Renal cortex interstitium (tissue), 11 donors: ENCODE results near the gene NELFA. TPM values are rescaled to one million over a fixed set of nuclear protein-coding genes. Genes with fewer than 3 reads are reported as not detected.

Experiments
- DNase-seq, 11 donors: peaks; one replicate each; pipeline ENCODE4 v3.0.0-alpha.2; 2013; ENCODE audit warnings: low read depth in 9 of 11, low spot score in 4 of 11; ENCODE audit errors: extremely low read depth in 1 of 11
- polyA plus RNA-seq, 3 donors: library from polyadenylated mRNA; unstranded; fragments of 120-200 nt; gene quantifications; one replicate each; pipeline ENCODE4 v1.2.1, GENCODE V29; 2013; ENCODE audit not compliant: insufficient read length in 3 of 3

Gene NELFA
- polyA plus RNA-seq, 3 donors: 27.3 to 47.6 (median 38.4) TPM

- no peak for DNase-seq
Measured at GRCh38 chr4:1987296-1987695, 21.5 kb downstream of the NELFA start.

- no peak for DNase-seq
Measured at GRCh38 chr4:1986578-1987210, 22.1 kb downstream of the NELFA start.

DNA sequence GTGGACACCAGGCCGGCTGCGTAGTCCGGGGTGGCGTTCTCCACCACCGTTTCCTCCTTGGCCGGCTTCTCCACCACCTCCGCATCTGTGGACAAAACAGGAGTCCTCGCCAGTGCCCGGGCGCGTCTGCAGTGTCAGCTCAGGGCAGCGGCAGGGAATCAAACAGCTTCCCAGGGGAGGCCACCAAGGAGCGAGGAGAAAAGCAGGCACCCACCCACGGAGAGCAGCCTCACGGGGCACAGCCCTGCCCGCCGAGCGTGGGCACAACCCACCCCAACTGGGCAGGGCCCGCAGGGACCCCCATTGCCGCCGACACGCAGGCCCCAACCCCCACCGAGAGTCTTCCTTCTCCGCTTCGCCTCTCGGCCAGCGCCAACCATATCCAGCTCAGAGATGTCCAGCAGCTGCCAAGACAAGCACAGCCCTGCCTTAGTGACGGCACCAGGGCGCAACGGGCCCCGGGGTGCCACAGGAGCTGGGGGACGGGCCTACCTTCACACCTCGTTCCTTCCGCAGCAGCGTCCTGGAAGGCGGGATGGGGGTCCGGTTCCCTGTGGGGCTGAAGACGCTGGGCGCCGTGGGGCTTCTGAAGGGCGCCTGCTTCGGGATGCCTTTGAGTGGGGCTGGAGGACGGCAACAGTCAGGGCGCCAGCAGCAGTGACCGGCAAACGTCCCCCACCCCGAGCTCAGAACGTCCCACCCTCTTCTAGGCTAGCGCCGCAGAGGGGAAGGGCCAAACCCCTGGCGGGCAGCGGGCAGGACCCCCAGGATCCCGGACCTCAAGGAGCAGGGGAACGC is 22.8 kb downstream of the NELFA start:
- no peak for DNase-seq

- no peak for DNase-seq
Measured at GRCh38 chr4:1985294-1985693, 23.5 kb downstream of the NELFA start.

DNA sequence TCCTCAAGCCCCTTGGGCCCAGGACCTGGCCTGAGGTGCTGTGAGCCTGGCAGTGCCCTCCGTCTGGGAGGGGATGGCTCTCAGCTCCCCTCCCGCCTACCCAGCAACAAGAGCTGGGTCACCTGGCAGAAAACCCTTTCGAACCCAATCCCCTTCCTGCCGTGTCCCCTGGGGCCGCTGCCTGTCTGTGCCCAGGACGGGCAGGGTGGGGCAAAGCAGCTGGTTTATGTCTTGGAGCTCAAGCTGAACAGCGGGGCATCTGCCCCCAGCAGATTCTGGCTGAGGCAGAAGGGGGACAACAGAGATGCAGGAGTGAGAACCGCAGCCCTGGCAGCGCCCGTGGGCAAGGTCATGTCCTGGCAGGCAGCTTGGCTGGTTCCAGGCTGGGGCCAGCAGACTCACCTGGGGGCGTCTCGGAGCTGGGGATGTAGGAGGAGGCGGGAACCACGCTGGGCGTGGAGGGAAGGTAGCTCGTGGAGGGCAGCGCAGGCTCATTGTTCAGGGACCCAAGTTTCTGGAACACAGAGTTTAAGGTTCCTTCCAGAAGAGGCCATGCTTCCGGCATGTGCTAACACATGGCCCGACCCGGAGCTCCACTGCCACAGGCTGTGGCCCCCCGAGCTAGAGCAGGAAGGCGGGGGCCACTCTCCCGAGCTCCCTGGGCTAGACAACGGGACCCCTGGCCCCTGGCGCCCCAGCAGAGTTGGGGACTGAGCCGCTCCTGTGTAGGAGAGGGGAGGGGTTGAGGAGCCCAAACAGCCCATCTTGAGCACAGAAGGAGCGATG is 24.2 kb downstream of the NELFA start:
- no peak for DNase-seq

DNA sequence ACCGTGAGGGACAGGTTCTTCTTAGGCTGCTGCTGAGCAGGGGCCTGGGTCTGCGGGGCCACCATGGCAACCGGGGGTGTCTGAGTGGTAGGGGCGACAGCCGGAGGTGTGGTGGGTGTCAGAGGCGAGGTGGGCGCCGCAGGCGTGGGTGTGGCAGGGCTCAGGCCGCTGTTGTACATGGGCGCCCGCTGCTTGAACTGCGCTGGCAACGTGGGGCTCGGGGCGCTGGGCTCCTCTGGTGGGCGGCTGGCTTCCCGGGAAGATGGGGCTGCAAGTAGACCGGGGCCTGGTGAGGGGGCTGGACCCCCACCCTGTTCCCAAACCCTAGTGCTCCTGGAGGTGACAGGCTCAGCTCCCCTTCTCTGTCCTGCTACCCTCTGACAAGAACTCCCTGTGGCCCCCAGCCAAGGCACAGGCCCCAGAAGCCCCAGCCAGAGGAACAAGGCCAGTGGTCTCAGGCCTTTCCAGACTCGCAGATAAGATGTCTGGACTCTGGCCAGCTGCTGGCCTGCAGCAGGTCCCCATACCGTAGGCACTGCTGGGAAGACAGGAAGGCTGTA is 24.8 kb downstream of the NELFA start:
- no peak for DNase-seq

DNA sequence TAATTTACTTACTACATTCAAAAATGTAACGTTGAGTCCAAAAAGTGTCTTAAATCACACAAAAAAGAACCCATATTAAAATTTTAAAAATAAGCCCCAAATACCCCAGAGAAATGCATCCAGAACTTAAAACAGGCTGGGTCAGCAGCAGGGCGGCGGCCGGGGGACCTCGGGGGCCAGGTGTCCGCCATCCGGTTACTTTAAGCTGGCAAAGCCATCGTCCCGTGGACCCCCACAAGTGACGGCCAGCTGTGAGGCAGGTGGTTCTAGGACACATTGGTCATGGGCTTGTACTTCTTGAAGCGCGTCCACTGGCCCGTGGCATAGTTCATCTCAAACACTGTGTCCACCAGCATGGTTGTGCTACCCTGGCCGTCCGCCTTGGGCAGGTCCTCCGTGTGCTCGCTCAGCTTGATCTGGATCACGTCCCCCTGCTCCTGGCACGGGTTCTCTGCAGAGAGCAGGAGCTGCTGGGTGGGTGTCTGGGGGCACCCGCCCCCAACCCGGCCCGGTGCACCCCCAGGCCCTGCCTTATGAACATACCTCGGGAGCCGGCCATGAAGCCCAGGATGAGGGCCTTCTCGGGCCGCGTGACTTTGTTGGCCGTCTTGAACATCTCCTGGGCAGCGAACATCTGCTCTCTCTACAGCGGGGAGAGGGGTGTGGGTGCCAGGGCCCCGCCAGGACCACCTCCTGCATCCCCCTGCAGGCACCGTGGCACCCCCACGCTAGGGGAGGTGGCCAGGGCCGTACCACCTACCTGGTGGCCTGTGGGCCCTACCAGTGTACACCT is 25.5 kb downstream of the NELFA start:
- DNase-seq: no peak

DNA sequence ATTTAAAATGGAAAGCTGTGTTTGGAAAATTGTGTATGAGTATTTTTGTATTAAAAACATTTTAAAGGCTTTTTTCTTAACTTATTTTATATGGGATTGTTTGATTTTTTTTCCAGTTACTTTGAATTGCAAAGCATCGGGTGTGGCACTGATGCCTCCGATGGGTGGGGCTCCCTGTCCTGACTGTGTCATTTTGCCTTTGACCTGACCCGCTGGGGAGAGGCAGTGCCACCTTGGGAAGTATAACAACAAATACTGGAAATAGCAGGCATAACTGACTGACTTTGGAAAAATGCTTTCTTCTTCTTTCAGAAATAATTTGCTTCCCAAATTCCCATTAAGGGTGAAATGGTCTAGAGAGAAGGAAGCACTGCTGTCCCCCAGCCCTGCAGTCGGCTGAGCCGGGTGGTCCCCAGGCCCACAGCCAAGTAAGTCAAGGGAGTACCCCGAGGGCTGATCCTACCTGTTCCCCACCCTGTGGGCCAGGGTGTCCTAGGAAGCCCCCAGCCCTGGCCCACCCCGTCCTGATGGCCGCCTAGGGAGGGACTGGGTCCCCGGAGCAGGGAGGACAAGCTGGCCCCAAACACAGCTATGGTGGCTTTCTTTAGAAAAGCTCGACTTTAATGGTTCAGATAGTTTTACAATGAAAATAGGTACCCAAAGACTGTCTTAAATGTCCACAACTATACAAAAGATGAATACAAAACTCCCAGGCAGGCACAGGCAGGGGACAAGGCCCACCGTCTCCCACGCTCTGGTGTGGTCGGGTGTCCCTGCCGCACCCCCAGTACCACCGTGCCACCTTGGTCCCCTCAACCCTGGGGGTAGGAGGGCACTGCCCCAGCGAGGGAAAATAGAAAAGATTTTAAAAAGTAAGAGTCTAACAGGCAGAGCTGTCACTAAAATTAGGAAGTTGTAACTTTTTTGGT is 26.4 kb downstream of the NELFA start:
- no peak for DNase-seq

GRCh38 chr4:1981251-1982058 is 27.3 kb downstream of the NELFA start:
- no peak for DNase-seq

DNA sequence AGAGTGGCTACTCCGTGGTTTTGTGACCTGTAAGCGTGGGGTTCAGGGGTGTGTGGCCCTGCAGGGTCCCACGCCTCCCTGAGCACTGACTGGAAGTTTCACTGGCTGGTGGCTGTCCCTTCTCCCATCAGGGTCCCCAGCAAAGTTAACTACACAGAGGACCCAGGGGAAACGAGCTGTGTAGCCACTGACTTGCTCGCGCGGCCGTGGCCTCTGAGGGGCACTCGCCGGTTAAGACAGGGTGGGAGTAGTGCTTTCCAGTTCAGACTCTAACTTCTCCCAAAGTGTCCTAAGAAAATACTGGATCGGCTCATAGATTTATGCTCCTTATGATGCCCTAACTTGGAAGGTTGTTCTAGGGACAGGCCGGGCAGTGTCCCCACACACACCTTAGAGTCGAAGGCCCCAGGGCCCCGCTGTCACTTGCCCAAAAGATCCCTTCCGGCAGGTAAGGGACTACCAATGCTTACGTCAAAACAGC is 28.2 kb downstream of the NELFA start:
- DNase-seq: no peak

- DNase-seq: no peak
Measured at GRCh38 chr4:1979477-1980196, 29.1 kb downstream of the NELFA start.

GRCh38 chr4:1978741-1979476 is 29.9 kb downstream of the NELFA start:
- no peak for DNase-seq

DNA sequence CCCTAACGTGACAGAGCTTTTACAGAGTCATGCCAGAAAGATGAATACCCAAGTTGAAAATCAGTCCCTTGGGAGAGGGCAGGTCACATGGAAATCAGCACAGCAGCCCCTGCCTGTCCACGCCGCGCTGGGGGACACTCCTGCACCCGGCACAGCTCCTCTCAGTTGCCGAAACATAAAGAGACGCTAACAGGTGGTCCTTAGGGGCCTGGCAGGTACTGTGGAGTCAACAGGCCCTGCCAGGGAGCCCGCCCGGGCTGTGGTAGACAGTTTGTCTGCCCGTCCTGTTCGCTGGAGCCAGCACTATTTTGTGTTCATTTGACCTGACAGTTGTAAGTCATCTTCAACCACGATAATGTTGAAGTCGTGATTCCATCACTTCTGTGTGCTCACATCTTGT is 30.5 kb downstream of the NELFA start:
- DNase-seq: no peak

- no peak for DNase-seq
Measured at GRCh38 chr4:1976416-1977352, 32.1 kb downstream of the NELFA start.

GRCh38 chr4:1975880-1976279 is 32.9 kb downstream of the NELFA start:
- no peak for DNase-seq
